ENCODE results near the gene MCF2.

DNA sequence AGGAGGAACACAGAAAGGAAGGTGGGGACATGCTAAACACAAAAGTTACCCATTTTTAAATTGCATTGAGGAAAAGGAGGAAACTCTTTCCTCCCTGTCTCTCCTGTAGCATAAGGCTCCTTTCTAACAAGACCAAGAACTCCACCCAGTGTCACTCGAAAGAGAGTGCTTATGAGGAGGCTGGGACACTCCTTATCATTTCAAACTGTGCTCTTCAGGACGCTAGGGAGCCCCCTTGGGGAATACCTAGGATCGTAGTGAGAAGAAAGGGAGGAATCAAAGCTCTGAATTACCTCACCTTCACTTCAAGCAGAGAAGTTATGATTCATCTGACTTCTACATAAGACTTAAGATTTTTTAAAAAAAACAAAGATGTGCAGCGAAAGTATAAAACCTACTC is 111.9 kb downstream of the MCF2 start:
- TF ChIP-seq POLR2A (IDR thresholded peaks at IDR 0.05; ENCODE audit: low read depth, low read length), result no peak
- no peak for TF ChIP-seq TAF1 (IDR thresholded peaks at IDR 0.05; ENCODE audit: borderline replicate concordance, low read depth, low read length)
